Psoas muscle (tissue), 8 donors: ENCODE data around the gene CCDC102A. TPM values are rescaled to one million over a fixed set of nuclear protein-coding genes. Genes with fewer than 3 reads are reported as not detected.
"Not testable (repeated sequence)": the region's sequence is repeated elsewhere in the genome, so short reads cannot be mapped to it uniquely, and the experiment has no call there.

Source experiments
- ATAC-seq, 4 donors: fragments of 200-7000 bp; cut with Tn5 transposase; one replicate each; pipeline ENCODE4 v1.9.1; 2020; ENCODE audit warnings: moderate library complexity in 3 of 4, mild to moderate bottlenecking in 2 of 4
- DNase-seq, 2 donors: peaks; one replicate each; pipeline ENCODE4 v3.0.0-alpha.2; 2020
- H3K27ac ChIP-seq: fragments of 200-600 bp; one replicate; pipeline ENCODE4 v1.8.0; 2022
- H3K27me3 ChIP-seq, 3 donors: fragments of 200-600 bp in 1 of 3; one replicate each; pipeline versions ENCODE4 v1.6.1 to v1.8.0; 2013 to 2022; ENCODE audit warnings: low read length in 2 of 3, mild to moderate bottlenecking in 2 of 3, moderate library complexity in 1 of 3; ENCODE audit not compliant: insufficient read depth in 3 of 3
- H3K36me3 ChIP-seq, 2 donors: fragments of 200-600 bp in 1 of 2; one replicate each; pipeline versions ENCODE4 v1.6.1 to v1.8.0; 2013 to 2022; ENCODE audit warnings: low read depth in 1 of 2, mild to moderate bottlenecking in 1 of 2, moderate library complexity in 1 of 2; ENCODE audit not compliant: insufficient read depth in 1 of 2
- H3K4me1 ChIP-seq: fragments of 200-600 bp; one replicate; pipeline ENCODE4 v1.8.0; 2022
- H3K4me3 ChIP-seq: fragments of 200-600 bp; one replicate; pipeline ENCODE4 v1.8.0; 2022; ENCODE audit warnings: mild to moderate bottlenecking
- H3K9me3 ChIP-seq: fragments of 200-600 bp; one replicate; pipeline ENCODE4 v1.8.0; 2022
- CTCF ChIP-seq: fragments of 200-600 bp; IDR thresholded peaks from one replicate; pipeline ENCODE4 v1.8.0; 2022; ENCODE audit warnings: antibody characterized with exemption
- WGBS, 3 donors: extraction: QIAGEN DNeasy Blood & Tissue Kit; methylation state at CpG; one replicate each; pipeline versions ENCODE4 v1.1.6 to v1.1.7; 2013; 5-methylcytosine and 5-hydroxymethylcytosine counted together
- intact Hi-C, 2 donors: fragments of 100-400 bp; cut with DNase I; formaldehyde crosslinking; loops; one replicate each; pipeline versions ENCODE4 v1.11.0 to v1.14.2; 2022
- polyA plus RNA-seq, 3 donors: library from polyadenylated mRNA; stranded (reverse); fragments of 200-250 nt; gene quantifications; one replicate each; pipeline ENCODE4 v1.2.3, GENCODE V29; 2013
- total RNA-seq, 4 donors: library from RNA; stranded (reverse); fragmentation: NEBNext Ultra II Directional in 2 of 4; extraction: Animal tissue kit (Norgen Biotek cat#: 25700) in 2 of 4; gene quantifications; one replicate each; pipeline versions ENCODE4 v1.2.1 to v1.2.4, GENCODE V29; 2021 to 2023
- donor health status: healthy with polysubstance abuse.
- donor health status: DM: no; HTN: no; CAD: no; lungs with moderate emphysema.
- donor health status: Bipolar disorder and iron deficiency.
- donor health status: healthy.
- donor health status: DM: yes; HTN: yes; CAD: no.
- donor health status: DM: no; HTN: no; CAD: no.
- donor health status: DM: no; HTN: no; CAD: no.
- donor health status: DM: yes; HTN: yes; CAD: no.

CCDC102A gene
- total and polyA plus RNA-seq, 7 donors: 0.95 to 2.4 (median 1.7) TPM

DNA sequence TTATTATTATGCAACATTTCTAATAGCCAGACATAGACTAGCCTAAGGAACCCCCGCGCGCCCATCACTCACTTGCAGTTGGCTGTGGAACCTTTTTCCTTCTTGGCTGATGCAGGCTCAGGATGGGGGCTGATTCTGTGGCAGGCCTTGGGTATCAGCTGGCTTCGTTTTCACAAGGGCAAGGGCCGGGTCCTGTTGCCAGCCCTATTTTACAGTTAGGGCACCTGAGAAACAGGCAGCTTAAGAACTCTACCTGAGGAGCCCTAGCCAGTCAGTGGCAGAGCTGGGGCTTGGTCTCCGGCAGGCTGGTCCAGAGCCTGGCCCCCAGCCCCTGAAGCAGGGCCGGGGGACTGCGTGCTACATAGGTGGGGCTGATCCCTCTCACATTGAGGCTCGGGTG is 34.7 kb upstream of the CCDC102A start:
- H3K4me1 ChIP-seq: no peaks in the 10 kb centered on the region
- intact Hi-C loops: no loop called here
- WGBS, 3 donors: 79 to 86% (median 80%) methylated on average over 9 of the region's 9 CpGs
- no peak for ATAC-seq
- no peak for TF ChIP-seq CTCF
- DNase-seq: no peak
- no peak overlapping the region for H3K4me3 ChIP-seq
- H3K36me3 ChIP-seq: no peaks in the 10 kb centered on the region
- H3K27ac ChIP-seq: no peak overlapping the region
- H3K9me3 ChIP-seq: no peaks in the 10 kb centered on the region
- no peaks in the 10 kb centered on the region for H3K27me3 ChIP-seq

DNA sequence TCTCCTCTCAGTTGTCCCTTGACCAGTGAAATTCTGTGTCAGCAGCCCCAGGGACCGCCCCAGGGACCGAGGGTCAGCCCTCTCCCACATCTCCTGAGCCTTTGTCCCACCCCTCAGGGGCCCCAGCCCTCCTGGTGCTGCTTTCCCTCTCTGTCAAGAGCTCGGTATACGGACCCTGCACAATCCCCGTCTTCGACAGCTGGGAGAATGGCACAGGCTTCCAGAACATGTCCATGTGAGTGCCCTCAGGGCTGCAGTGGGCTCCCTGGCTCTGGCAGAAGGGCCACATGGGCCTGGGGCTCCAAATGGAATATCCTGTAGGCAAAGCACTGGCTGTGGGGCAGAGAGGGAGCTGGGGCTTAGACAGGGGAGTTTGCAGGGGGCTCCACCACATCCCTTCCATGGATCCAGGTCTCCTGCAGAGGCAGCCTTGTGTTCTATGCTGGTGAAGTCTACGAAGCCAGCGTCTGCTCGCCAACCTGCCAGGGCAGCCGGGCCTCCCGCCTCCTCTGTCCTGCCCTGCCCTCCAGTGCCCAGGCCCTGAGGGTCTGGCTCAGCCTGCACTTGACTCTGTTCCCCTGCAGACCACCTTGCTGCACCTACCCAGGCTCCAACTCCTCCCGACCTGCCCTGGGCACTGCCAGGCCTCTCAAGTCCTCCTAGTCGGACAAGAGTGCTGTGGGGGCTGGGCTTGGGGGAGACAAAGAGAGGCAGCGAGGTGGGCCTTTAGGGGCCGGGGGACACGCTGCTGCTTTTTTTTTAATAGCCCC is 34.1 kb upstream of the CCDC102A start:
- 75 to 86% (median 85%) methylated on average over 16 of the region's 16 CpGs for WGBS, 3 donors
- Histone ChIP-seq H3K36me3 (no peaks in the 10 kb centered on the region), H3K27ac (no peak overlapping the region), H3K4me1 (no peaks in the 10 kb centered on the region), H3K27me3 (no peaks in the 10 kb centered on the region), H3K9me3 (no peaks in the 10 kb centered on the region), H3K4me3 (no peak overlapping the region)
- ATAC-seq (no peak), DNase-seq (no peak)
- no peak for TF ChIP-seq CTCF
- intact Hi-C loops: no loop called here

DNA sequence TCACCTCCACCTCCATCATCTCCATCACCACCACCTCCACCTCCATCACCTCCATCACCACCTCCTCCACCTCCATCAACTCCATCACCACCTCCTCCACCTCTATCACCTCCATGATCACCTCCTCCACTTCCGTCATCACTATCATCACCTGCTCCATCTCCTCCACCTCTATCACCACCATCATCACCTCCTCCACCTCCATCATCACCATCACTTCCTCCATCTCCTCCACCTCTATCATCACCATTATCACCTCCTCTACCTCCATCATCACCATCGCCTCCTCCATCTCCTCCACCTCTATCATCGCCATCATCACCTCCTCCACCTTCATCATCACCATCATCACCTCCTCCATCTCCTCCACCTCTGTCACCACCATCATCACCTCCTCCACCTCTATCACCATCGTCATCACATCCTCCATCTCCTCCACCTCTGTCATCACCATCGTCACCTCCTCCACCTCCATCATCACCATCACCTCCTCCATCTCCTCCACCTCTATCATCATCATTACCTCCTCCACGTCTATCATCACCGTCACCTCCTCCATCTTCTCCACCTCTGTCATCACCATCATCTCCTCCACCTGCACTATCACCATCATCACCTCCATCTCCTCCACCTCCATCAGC is 33.1 kb upstream of the CCDC102A start:
- ATAC-seq (no peak), DNase-seq (no peak)
- no peak overlapping the region for H3K4me3 ChIP-seq
- H3K36me3 ChIP-seq: no peaks in the 10 kb centered on the region
- no peak overlapping the region for H3K27ac ChIP-seq
- TF ChIP-seq CTCF: no peak
- H3K9me3 ChIP-seq: no peaks in the 10 kb centered on the region
- intact Hi-C loops: no loop called here
- 90 to 95% (median 92%) methylated on average over 7 of the region's 7 CpGs for WGBS, 3 donors
- H3K4me1 ChIP-seq: no peaks in the 10 kb centered on the region
- no peaks in the 10 kb centered on the region for H3K27me3 ChIP-seq

- H3K9me3 ChIP-seq, H3K4me1 ChIP-seq, DNase-seq, H3K27ac ChIP-seq, ATAC-seq, H3K27me3 ChIP-seq, intact Hi-C loops, H3K36me3 ChIP-seq, H3K4me3 ChIP-seq: not testable (repeated sequence)
- 95 to 97% (median 96%) methylated on average over 5 of the region's 5 CpGs for WGBS, 3 donors
Observed at GRCh38 chr16:57568772-57569171, 32.4 kb upstream of the CCDC102A start.

DNA sequence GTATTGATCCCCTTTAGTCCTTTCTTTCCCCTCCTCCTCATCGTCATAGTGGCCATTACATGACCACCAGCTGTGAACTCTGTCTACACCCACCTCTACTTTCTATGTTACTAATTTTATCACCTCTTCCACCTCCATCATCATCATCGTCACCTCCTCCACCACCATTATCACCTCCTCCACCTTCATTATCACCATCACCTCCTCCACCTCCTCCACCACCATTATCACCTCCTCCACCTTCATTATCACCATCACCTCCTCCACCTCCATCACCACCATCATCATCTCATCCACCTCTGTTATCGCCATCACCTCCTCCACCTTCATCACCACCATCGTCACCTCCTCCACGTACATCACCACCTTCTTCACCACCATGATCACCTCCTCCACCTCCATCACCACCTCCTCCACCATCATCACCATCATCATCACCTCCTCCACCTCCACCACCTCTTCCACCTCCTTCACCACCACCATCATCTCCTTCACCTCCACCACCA is 31.9 kb upstream of the CCDC102A start:
- H3K4me1 ChIP-seq: no peaks in the 10 kb centered on the region
- DNase-seq (no peak), ATAC-seq (no peak)
- no peak overlapping the region for H3K27ac ChIP-seq
- H3K27me3 ChIP-seq: peaks cover 0 to 7% (median 0%) of the 10 kb centered on the region in 3 donors
- intact Hi-C loops: no loop called here
- H3K4me3 ChIP-seq: no peak overlapping the region
- no peak for TF ChIP-seq CTCF
- H3K36me3 ChIP-seq: no peaks in the 10 kb centered on the region
- H3K9me3 ChIP-seq: no peaks in the 10 kb centered on the region
- 90 to 95% (median 90%) methylated on average over 5 of the region's 5 CpGs for WGBS, 3 donors
